Ishikawa (cell line): ENCODE data around the gene PDS5A.

ENCODE experiments used
- CEBPB ChIP-seq: IDR thresholded peaks from 2 replicates; pipeline ENCODE4 v1.6.1; 2012
- CREB1 ChIP-seq: IDR thresholded peaks from 2 replicates; pipeline ENCODE4 v1.6.1; 2012; ENCODE audit warnings: low read depth
- EGR1 ChIP-seq: IDR thresholded peaks from 2 replicates; pipeline ENCODE4 v1.6.1; 2012
- EP300 ChIP-seq: IDR thresholded peaks from 2 replicates; pipeline ENCODE4 v1.6.1; 2012; ENCODE audit warnings: borderline replicate concordance
- FOXM1 ChIP-seq: IDR thresholded peaks from 2 replicates; pipeline ENCODE4 v1.6.1; 2012; ENCODE audit warnings: low read depth, borderline replicate concordance
- MAX ChIP-seq: IDR thresholded peaks from 2 replicates; pipeline ENCODE4 v1.6.1; 2012
- NFIC ChIP-seq: IDR thresholded peaks from 2 replicates; pipeline ENCODE4 v1.6.1; 2012
- RAD21 ChIP-seq: IDR thresholded peaks from 2 replicates; pipeline ENCODE4 v1.6.1; 2012; ENCODE audit warnings: low read depth
- REST ChIP-seq: IDR thresholded peaks from 2 replicates; pipeline ENCODE4 v1.6.1; 2012; ENCODE audit warnings: low read depth, mild to moderate bottlenecking
- TAF1 ChIP-seq: IDR thresholded peaks from 2 replicates; pipeline ENCODE4 v1.6.1; 2012; ENCODE audit warnings: low read depth, mild to moderate bottlenecking
- TCF12 ChIP-seq: IDR thresholded peaks from 2 replicates; pipeline ENCODE4 v1.6.1; 2012; ENCODE audit warnings: low read depth
- TEAD4 ChIP-seq: IDR thresholded peaks from 2 replicates; pipeline ENCODE4 v1.6.1; 2012
- USF1 ChIP-seq: IDR thresholded peaks from 2 replicates; pipeline ENCODE4 v1.6.1; 2012
- YY1 ChIP-seq: IDR thresholded peaks from 2 replicates; pipeline ENCODE4 v1.6.1; 2012; ENCODE audit warnings: low read depth
- ZBTB7A ChIP-seq: IDR thresholded peaks from 2 replicates; pipeline ENCODE4 v1.6.1; 2012; ENCODE audit warnings: low read depth

Gene PDS5A

GRCh38 chr4:39908284-39908683 is 69.4 kb downstream of the PDS5A start:
- TF ChIP-seq CREB1, result no peak
- no peak for TF ChIP-seq NFIC
- no peak for TF ChIP-seq EGR1
- no peak for TF ChIP-seq FOXM1
- no peak for TF ChIP-seq CEBPB
- TF ChIP-seq YY1, result no peak
- TF ChIP-seq TEAD4, result no peak
- no peak for TF ChIP-seq MAX
- TF ChIP-seq ZBTB7A, result no peak
- no peak for TF ChIP-seq REST
- TF ChIP-seq TCF12, result no peak
- TF ChIP-seq RAD21, result no peak
- no peak for TF ChIP-seq TAF1
- no peak for TF ChIP-seq EP300
- no peak for TF ChIP-seq USF1

- TF ChIP-seq REST (no peak), CREB1 (no peak), YY1 (no peak), TEAD4 (no peak), EGR1 (no peak), FOXM1 (no peak), EP300 (no peak), RAD21 (no peak), ZBTB7A (no peak), NFIC (no peak), USF1 (no peak), MAX (no peak), TCF12 (no peak), TAF1 (no peak), CEBPB (no peak)
These were observed 72.1 kb downstream of the PDS5A start for GRCh38 chr4:39905656-39906055.

GRCh38 chr4:39900966-39901365 is 76.7 kb downstream of the PDS5A start:
- TF ChIP-seq NFIC (no peak), CEBPB (no peak), FOXM1 (no peak), CREB1 (no peak), EGR1 (no peak), MAX (no peak), TCF12 (no peak), YY1 (no peak), USF1 (no peak), ZBTB7A (no peak), EP300 (no peak)

GRCh38 chr4:39899291-39899690 is 78.4 kb downstream of the PDS5A start:
- TF ChIP-seq CREB1, result no peak
- no peak for TF ChIP-seq TAF1
- TF ChIP-seq ZBTB7A, result no peak
- no peak for TF ChIP-seq YY1
- no peak for TF ChIP-seq TCF12
- no peak for TF ChIP-seq EGR1
- no peak for TF ChIP-seq CEBPB
- TF ChIP-seq MAX, result no peak
- TF ChIP-seq TEAD4, result no peak
- TF ChIP-seq REST, result no peak
- TF ChIP-seq NFIC, result no peak
- no peak for TF ChIP-seq EP300
- no peak for TF ChIP-seq USF1
- no peak for TF ChIP-seq RAD21
- TF ChIP-seq FOXM1, result no peak
